H1 (cell line): Measurements from ENCODE around the gene NSG2. TPM values are rescaled to one million over a fixed set of nuclear protein-coding genes. Genes with fewer than 3 reads are reported as not detected.

ENCODE experiments used
- CBX8 ChIP-seq: fragments of 300-800, 300-1000 bp; sonication (generic); IDR thresholded peaks from 2 replicates; pipeline ENCODE4 v1.7.1; 2016; ENCODE audit warnings: low read depth, low read length, borderline replicate concordance
- CHD2 ChIP-seq: IDR thresholded peaks from 2 replicates; pipeline ENCODE4 v1.6.1; 2012; ENCODE audit warnings: low read length, improper control_type of control experiment
- EP300 ChIP-seq, 2 experiments: IDR thresholded peaks; 1 replicate in 1 of 2; 2 replicates in 1 of 2; pipeline ENCODE4 v1.6.1; 2011 to 2012; ENCODE audit warnings: low read depth in 2 of 2, low read length in 2 of 2, mild to moderate bottlenecking in 2 of 2, borderline replicate concordance in 1 of 2, inconsistent platforms in 1 of 2, moderate library complexity in 1 of 2
- JUND ChIP-seq: IDR thresholded peaks from 2 replicates; pipeline ENCODE4 v1.6.1; 2011; ENCODE audit warnings: mild to moderate bottlenecking, improper control_type of control experiment, low read length
- RFX5 ChIP-seq: IDR thresholded peaks from 2 replicates; pipeline ENCODE4 v1.6.1; 2011; ENCODE audit warnings: low read depth, low read length, improper control_type of control experiment, borderline replicate concordance
- RXRA ChIP-seq: IDR thresholded peaks from 2 replicates; pipeline ENCODE4 v1.6.1; 2011; ENCODE audit warnings: low read depth, mild to moderate bottlenecking, low read length, moderate library complexity; ENCODE audit not compliant: insufficient read depth
- SIRT6 ChIP-seq: IDR thresholded peaks from one replicate; pipeline ENCODE4 v1.7.1; 2012; ENCODE audit warnings: low read length, inconsistent platforms
- SRF ChIP-seq: IDR thresholded peaks from 2 replicates; pipeline ENCODE4 v1.6.1; 2011; ENCODE audit warnings: mild to moderate bottlenecking, low read depth, low read length, moderate library complexity
- TBP ChIP-seq: IDR thresholded peaks from 2 replicates; pipeline ENCODE4 v1.6.1; 2011; ENCODE audit warnings: low read depth, low read length, improper control_type of control experiment
- TCF12 ChIP-seq: IDR thresholded peaks from 2 replicates; pipeline ENCODE4 v1.6.1; 2011; ENCODE audit warnings: low read depth, mild to moderate bottlenecking, low read length
- polyA plus RNA-seq, 7 experiments: library from polyadenylated mRNA; depleted of rRNA in 3 of 7; stranded (reverse) in 5 of 7; unstranded in 2 of 7; fragments of >200 nt in 5 of 7; fragments of 200-250 nt in 2 of 7; gene quantifications; 1 replicate in 5 of 7; 2 replicates in 1 of 7; 4 replicates in 1 of 7; pipeline versions ENCODE4 v1.2.1 to v1.2.3, GENCODE V29; 2011 to 2013; ENCODE audit warnings: missing spikeins in 2 of 7, mixed read lengths in 2 of 7
- total RNA-seq: library from RNA; stranded (reverse); fragmentation: NEBNext Ultra II Directional; extraction: Animal tissue kit (Norgen Biotek cat#: 25700); gene quantifications from 2 replicates; pipeline ENCODE4 v1.2.1, GENCODE V29; 2021
- TF ChIP-seq, protein P1 (sequence below): fragments of 300-600 bp; sonication (generic); IDR thresholded peaks from 2 replicates; pipeline ENCODE4 v1.7.1; 2012; ENCODE audit warnings: low read length, moderate library complexity, mild to moderate bottlenecking, inconsistent platforms; ENCODE audit not compliant: insufficient replicate concordance

NSG2 gene
- total and polyA plus RNA-seq, 2 of the 8 experiments (the other 6 are each of a cell fraction or from before 2014, with no cell fraction given), result 0.56 to 0.78 TPM

DNA sequence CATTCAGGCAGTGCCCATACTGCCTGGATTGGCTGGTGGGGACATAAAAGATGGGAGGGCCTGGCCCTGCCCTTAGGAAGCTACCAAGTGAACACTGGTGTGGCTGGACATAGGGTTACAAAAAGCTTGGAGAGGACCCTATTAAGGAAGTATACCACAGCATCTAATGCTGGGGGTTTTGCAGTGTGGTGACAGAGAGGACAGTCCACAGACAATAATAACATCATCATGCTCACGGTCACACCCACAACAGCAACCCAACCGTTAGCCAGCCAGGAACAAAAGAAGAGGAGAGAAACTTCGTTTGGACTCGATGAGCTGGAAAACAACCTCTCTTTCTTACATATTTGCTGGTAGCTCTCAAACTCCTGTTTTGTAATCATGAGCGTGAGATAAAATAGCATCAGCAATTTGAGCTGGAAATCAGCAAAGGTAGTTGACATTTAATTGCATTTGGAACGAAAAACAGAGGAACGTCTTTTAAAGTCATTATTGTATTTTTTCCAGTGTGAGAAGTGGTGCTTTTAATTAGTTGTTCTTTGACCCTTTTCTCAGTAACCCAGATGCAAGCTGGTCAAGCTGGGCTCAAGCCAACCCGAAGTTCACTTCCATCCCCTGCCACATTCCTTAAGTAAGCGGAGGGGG lies 73.4 kb downstream of the NSG2 start (continued):
- TF ChIP-seq, protein P1, sequence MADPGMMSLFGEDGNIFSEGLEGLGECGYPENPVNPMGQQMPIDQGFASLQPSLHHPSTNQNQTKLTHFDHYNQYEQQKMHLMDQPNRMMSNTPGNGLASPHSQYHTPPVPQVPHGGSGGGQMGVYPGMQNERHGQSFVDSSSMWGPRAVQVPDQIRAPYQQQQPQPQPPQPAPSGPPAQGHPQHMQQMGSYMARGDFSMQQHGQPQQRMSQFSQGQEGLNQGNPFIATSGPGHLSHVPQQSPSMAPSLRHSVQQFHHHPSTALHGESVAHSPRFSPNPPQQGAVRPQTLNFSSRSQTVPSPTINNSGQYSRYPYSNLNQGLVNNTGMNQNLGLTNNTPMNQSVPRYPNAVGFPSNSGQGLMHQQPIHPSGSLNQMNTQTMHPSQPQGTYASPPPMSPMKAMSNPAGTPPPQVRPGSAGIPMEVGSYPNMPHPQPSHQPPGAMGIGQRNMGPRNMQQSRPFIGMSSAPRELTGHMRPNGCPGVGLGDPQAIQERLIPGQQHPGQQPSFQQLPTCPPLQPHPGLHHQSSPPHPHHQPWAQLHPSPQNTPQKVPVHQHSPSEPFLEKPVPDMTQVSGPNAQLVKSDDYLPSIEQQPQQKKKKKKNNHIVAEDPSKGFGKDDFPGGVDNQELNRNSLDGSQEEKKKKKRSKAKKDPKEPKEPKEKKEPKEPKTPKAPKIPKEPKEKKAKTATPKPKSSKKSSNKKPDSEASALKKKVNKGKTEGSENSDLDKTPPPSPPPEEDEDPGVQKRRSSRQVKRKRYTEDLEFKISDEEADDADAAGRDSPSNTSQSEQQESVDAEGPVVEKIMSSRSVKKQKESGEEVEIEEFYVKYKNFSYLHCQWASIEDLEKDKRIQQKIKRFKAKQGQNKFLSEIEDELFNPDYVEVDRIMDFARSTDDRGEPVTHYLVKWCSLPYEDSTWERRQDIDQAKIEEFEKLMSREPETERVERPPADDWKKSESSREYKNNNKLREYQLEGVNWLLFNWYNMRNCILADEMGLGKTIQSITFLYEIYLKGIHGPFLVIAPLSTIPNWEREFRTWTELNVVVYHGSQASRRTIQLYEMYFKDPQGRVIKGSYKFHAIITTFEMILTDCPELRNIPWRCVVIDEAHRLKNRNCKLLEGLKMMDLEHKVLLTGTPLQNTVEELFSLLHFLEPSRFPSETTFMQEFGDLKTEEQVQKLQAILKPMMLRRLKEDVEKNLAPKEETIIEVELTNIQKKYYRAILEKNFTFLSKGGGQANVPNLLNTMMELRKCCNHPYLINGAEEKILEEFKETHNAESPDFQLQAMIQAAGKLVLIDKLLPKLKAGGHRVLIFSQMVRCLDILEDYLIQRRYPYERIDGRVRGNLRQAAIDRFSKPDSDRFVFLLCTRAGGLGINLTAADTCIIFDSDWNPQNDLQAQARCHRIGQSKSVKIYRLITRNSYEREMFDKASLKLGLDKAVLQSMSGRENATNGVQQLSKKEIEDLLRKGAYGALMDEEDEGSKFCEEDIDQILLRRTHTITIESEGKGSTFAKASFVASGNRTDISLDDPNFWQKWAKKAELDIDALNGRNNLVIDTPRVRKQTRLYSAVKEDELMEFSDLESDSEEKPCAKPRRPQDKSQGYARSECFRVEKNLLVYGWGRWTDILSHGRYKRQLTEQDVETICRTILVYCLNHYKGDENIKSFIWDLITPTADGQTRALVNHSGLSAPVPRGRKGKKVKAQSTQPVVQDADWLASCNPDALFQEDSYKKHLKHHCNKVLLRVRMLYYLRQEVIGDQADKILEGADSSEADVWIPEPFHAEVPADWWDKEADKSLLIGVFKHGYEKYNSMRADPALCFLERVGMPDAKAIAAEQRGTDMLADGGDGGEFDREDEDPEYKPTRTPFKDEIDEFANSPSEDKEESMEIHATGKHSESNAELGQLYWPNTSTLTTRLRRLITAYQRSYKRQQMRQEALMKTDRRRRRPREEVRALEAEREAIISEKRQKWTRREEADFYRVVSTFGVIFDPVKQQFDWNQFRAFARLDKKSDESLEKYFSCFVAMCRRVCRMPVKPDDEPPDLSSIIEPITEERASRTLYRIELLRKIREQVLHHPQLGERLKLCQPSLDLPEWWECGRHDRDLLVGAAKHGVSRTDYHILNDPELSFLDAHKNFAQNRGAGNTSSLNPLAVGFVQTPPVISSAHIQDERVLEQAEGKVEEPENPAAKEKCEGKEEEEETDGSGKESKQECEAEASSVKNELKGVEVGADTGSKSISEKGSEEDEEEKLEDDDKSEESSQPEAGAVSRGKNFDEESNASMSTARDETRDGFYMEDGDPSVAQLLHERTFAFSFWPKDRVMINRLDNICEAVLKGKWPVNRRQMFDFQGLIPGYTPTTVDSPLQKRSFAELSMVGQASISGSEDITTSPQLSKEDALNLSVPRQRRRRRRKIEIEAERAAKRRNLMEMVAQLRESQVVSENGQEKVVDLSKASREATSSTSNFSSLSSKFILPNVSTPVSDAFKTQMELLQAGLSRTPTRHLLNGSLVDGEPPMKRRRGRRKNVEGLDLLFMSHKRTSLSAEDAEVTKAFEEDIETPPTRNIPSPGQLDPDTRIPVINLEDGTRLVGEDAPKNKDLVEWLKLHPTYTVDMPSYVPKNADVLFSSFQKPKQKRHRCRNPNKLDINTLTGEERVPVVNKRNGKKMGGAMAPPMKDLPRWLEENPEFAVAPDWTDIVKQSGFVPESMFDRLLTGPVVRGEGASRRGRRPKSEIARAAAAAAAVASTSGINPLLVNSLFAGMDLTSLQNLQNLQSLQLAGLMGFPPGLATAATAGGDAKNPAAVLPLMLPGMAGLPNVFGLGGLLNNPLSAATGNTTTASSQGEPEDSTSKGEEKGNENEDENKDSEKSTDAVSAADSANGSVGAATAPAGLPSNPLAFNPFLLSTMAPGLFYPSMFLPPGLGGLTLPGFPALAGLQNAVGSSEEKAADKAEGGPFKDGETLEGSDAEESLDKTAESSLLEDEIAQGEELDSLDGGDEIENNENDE, result no peak
- TF ChIP-seq JUND (no peak), CBX8 (no peak), CHD2 (no peak), TBP (no peak), SIRT6 (no peak), RFX5 (no peak), TCF12 (no peak), SRF (no peak), EP300 (IDR thresholded peaks at IDR 0.05; ENCODE audit: borderline replicate concordance in 1 of 2, low read depth in 2 of 2, low read length in 2 of 2) (no peak), RXRA (no peak)
